Neural progenitor cell (in vitro differentiated cells): ENCODE data around the gene SNRNP200. TPM values are rescaled to one million over a fixed set of nuclear protein-coding genes. Genes with fewer than 3 reads are reported as not detected.

Experiments
- DNase-seq: peaks from one replicate; pipeline ENCODE4 v3.0.0-alpha.2; 2016; ENCODE audit warnings: low spot score
- H2AFZ ChIP-seq: fragments of 200-600 bp; sonication (generic); replicated peaks from 2 replicates; pipeline ENCODE4 v1.6.1; 2016; ENCODE audit warnings: antibody characterized with exemption
- H3F3A ChIP-seq: fragments of 200-600 bp; sonication (generic); 2 replicates; pipeline ENCODE4 v1.6.1; 2016; ENCODE audit warnings: antibody characterized with exemption, low read depth
- H3K27ac ChIP-seq: fragments of 200-600 bp; sonication (generic); 2 replicates; pipeline ENCODE4 v1.5.1; 2016; ENCODE audit warnings: mild to moderate bottlenecking
- H3K27me3 ChIP-seq: fragments of 200-600 bp; sonication (generic); 2 replicates; pipeline ENCODE4 v1.6.1; 2016; ENCODE audit warnings: mild to moderate bottlenecking, moderate library complexity
- H3K36me3 ChIP-seq: fragments of 200-600 bp; sonication (generic); 2 replicates; pipeline ENCODE4 v1.5.1; 2016
- H3K4me1 ChIP-seq: fragments of 200-600 bp; sonication (generic); 2 replicates; pipeline ENCODE4 v1.6.1; 2016; ENCODE audit warnings: mixed run types
- H3K4me2 ChIP-seq: fragments of 200-600 bp; sonication (generic); 2 replicates; pipeline ENCODE4 v1.6.1; 2016
- H3K4me3 ChIP-seq: fragments of 200-600 bp; sonication (generic); 2 replicates; pipeline ENCODE4 v1.5.1; 2016
- H3K79me2 ChIP-seq: fragments of 200-600 bp; sonication (generic); 2 replicates; pipeline ENCODE4 v1.6.1; 2016; ENCODE audit warnings: low read depth
- H3K9ac ChIP-seq: fragments of 200-600 bp; sonication (generic); 2 replicates; pipeline ENCODE4 v1.6.1; 2016
- H3K9me3 ChIP-seq: fragments of 200-600 bp; sonication (generic); 2 replicates; pipeline ENCODE4 v1.5.1; 2016; ENCODE audit warnings: low read depth
- H4K20me1 ChIP-seq: fragments of 200-600 bp; sonication (generic); 2 replicates; pipeline ENCODE4 v1.6.1; 2016; ENCODE audit warnings: low read depth
- H3K27ac Mint-ChIP-seq: 3 replicates; pipeline ENCODE4 v1.8.0; 2021; ENCODE audit warnings: mixed read lengths
- H3K27me3 Mint-ChIP-seq: 2 replicates; pipeline ENCODE4 v1.8.0; 2022; ENCODE audit warnings: low read depth, mild to moderate bottlenecking, inconsistent platforms, moderate library complexity, mixed read lengths; ENCODE audit not compliant: insufficient read depth
- H3K36me3 Mint-ChIP-seq: 3 replicates; pipeline ENCODE4 v1.8.0; 2021; ENCODE audit warnings: mixed read lengths
- H3K4me1 Mint-ChIP-seq: 3 replicates; pipeline ENCODE4 v1.8.0; 2021; ENCODE audit warnings: mixed read lengths
- H3K4me3 Mint-ChIP-seq: 3 replicates; pipeline ENCODE4 v1.8.0; 2021; ENCODE audit warnings: mild to moderate bottlenecking, moderate library complexity, mixed read lengths
- H3K9me3 Mint-ChIP-seq: 3 replicates; pipeline ENCODE4 v1.8.0; 2020; ENCODE audit warnings: mixed read lengths
- EZH2 ChIP-seq: fragments of 200-600 bp; sonication (generic); IDR thresholded peaks from 2 replicates; pipeline ENCODE4 v1.6.1; 2017; ENCODE audit warnings: antibody characterized with exemption, mild to moderate bottlenecking, moderate library complexity
- EZH2phosphoT487 ChIP-seq: fragments of 200-600 bp; sonication (generic); IDR thresholded peaks from 2 replicates; pipeline ENCODE4 v1.6.1; 2017; ENCODE audit warnings: antibody characterized with exemption
- total RNA-seq: library from RNA; depleted of rRNA; stranded (reverse); fragments of >200 nt; gene quantifications from 2 replicates; pipeline ENCODE4 v1.2.3, GENCODE V29; 2015; ENCODE audit warnings: low replicate concordance
- TF ChIP-seq, protein P1 (sequence below): fragments of 200-600 bp; sonication (generic); IDR thresholded peaks from 2 replicates; pipeline ENCODE4 v1.5.1; 2017; ENCODE audit warnings: antibody characterized with exemption, mild to moderate bottlenecking

The SNRNP200 gene
- total RNA-seq, 1 donor from 2014 or later, result 94.3 TPM

DNA sequence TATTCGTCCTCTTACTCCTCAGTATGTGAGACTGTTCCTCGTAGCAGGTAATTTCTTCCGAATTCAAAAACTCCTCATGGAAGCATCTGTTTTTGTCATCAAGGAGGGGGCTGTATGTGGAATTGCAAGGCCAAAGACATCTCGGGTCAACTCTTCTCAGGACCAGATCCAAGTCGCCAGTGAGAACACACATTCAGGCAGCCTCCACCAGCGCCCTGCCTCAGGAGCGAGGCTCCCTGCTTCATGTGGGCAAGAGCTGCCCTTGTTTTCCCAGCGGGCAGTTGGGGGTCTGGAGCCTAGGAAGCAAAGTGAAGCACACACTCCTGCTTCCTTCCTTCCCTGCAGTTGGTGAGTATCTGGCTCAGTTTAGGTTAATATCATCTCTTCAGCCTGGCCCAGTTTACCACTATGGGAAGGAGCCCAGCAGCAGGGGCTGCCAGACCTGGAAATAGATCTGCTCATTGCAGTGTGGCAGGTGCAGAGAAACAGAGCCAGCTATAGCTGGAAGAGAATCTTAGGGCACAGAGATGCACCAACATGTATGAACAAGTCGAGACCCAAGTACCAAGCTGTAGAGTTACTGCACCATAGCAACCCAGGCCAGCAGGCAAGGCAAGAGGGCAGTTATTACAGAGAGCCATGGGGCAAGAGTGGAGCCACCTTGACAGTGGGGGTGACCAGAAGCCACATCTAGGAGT is 64.9 kb downstream of the SNRNP200 start:
- Mint-ChIP-seq H3K9me3 (no peaks in the 10 kb centered on the region), H3K4me3 (no peak overlapping the region), H3K27ac (no peak overlapping the region), H3K27me3 (no peaks in the 10 kb centered on the region), H3K4me1 (no peaks in the 10 kb centered on the region), H3K36me3 (peaks cover 2% of the 10 kb centered on the region)
- Histone ChIP-seq H3K9me3 (no peaks in the 10 kb centered on the region), H3K36me3 (no peaks in the 10 kb centered on the region), H2AFZ (no peak overlapping the region), H3K4me3 (no peak overlapping the region), H3K9ac (no peak overlapping the region), H3F3A (no peaks in the 10 kb centered on the region), H3K79me2 (no peaks in the 10 kb centered on the region), H3K27me3 (no peaks in the 10 kb centered on the region), H3K27ac (no peak overlapping the region), H3K4me1 (no peaks in the 10 kb centered on the region), H4K20me1 (no peaks in the 10 kb centered on the region), H3K4me2 (no peak overlapping the region)
- TF ChIP-seq EZH2phosphoT487 (no peak), EZH2 (no peak)
- TF ChIP-seq, protein P1, sequence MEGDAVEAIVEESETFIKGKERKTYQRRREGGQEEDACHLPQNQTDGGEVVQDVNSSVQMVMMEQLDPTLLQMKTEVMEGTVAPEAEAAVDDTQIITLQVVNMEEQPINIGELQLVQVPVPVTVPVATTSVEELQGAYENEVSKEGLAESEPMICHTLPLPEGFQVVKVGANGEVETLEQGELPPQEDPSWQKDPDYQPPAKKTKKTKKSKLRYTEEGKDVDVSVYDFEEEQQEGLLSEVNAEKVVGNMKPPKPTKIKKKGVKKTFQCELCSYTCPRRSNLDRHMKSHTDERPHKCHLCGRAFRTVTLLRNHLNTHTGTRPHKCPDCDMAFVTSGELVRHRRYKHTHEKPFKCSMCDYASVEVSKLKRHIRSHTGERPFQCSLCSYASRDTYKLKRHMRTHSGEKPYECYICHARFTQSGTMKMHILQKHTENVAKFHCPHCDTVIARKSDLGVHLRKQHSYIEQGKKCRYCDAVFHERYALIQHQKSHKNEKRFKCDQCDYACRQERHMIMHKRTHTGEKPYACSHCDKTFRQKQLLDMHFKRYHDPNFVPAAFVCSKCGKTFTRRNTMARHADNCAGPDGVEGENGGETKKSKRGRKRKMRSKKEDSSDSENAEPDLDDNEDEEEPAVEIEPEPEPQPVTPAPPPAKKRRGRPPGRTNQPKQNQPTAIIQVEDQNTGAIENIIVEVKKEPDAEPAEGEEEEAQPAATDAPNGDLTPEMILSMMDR, result no peak
- DNase-seq, result no peak

DNA sequence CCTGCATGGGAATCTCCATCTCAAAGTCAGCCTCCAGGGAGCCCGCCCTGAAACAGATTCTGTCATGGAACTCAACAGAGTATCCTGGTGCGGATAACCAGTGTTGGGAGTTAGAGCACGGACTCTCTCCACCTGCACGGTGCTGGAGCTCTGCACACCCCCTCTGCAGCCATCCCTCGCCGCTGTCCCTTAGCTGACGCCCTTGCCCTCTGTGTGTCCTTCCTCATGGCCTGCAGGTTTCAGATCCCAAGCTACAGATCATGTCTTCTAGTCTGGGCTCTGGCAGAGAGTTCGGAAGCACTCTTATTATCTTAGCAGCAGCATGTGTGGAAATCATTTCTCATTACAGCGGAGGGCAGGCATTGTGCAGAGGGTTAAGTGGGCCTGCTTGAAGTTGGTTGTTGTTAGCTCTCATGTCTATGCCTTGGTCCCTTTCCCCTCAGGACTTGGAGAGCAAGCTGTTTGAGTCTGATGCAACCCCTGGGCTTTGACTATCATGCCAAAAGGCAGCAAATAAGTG is 65.5 kb downstream of the SNRNP200 start:
- Mint-ChIP-seq H3K36me3 (peaks cover 2% of the 10 kb centered on the region), H3K27ac (no peak overlapping the region), H3K9me3 (no peaks in the 10 kb centered on the region), H3K4me3 (no peak overlapping the region), H3K27me3 (no peaks in the 10 kb centered on the region), H3K4me1 (no peaks in the 10 kb centered on the region)
- Histone ChIP-seq H3F3A (no peaks in the 10 kb centered on the region), H4K20me1 (no peaks in the 10 kb centered on the region), H3K9ac (no peak overlapping the region), H3K27me3 (no peaks in the 10 kb centered on the region), H3K4me1 (no peaks in the 10 kb centered on the region), H3K4me3 (no peak overlapping the region), H2AFZ (no peak overlapping the region), H3K4me2 (no peak overlapping the region), H3K36me3 (no peaks in the 10 kb centered on the region), H3K27ac (no peak overlapping the region), H3K9me3 (no peaks in the 10 kb centered on the region), H3K79me2 (no peaks in the 10 kb centered on the region)
- no peak for DNase-seq
- no peak for TF ChIP-seq EZH2
- TF ChIP-seq, protein P1, result no peak
- TF ChIP-seq EZH2phosphoT487, result no peak

- DNase-seq, result no peak
- no peak overlapping the region for H3K4me2 ChIP-seq
- H2AFZ ChIP-seq, result no peak overlapping the region
- no peaks in the 10 kb centered on the region for H3K4me1 ChIP-seq
- no peaks in the 10 kb centered on the region for H3K4me1 Mint-ChIP-seq
- no peak overlapping the region for H3K27ac Mint-ChIP-seq
- no peak overlapping the region for H3K9ac ChIP-seq
- TF ChIP-seq, protein P1, result no peak
- TF ChIP-seq EZH2phosphoT487, result no peak
- no peaks in the 10 kb centered on the region for H3K9me3 Mint-ChIP-seq
- peaks cover 2% of the 10 kb centered on the region for H3K36me3 Mint-ChIP-seq
- no peak overlapping the region for H3K27ac ChIP-seq
- no peak overlapping the region for H3K4me3 ChIP-seq
- H3K9me3 ChIP-seq, result no peaks in the 10 kb centered on the region
- H3K27me3 Mint-ChIP-seq, result no peaks in the 10 kb centered on the region
- H3K27me3 ChIP-seq, result no peaks in the 10 kb centered on the region
- H3K36me3 ChIP-seq, result no peaks in the 10 kb centered on the region
- no peaks in the 10 kb centered on the region for H3F3A ChIP-seq
- H3K79me2 ChIP-seq, result no peaks in the 10 kb centered on the region
- H4K20me1 ChIP-seq, result no peaks in the 10 kb centered on the region
- no peak overlapping the region for H3K4me3 Mint-ChIP-seq
Measured at GRCh38 chr2:96239091-96239490, 66.3 kb downstream of the SNRNP200 start.
